GM11168 (cell line): ENCODE results near the gene NBPF12.
"Not testable (repeated sequence)": the region's sequence is repeated elsewhere in the genome, so short reads cannot be mapped to it uniquely, and the experiment has no call there.

Experiments used
- in situ Hi-C: fragments of 300-500 bp; cut with MboI; formaldehyde crosslinking; loops from one replicate; pipeline ENCODE4 v1.12.0; 2022; ENCODE audit warnings: low sequenced_read_pairs; ENCODE audit not compliant: unreplicated experiment

Gene NBPF12

DNA sequence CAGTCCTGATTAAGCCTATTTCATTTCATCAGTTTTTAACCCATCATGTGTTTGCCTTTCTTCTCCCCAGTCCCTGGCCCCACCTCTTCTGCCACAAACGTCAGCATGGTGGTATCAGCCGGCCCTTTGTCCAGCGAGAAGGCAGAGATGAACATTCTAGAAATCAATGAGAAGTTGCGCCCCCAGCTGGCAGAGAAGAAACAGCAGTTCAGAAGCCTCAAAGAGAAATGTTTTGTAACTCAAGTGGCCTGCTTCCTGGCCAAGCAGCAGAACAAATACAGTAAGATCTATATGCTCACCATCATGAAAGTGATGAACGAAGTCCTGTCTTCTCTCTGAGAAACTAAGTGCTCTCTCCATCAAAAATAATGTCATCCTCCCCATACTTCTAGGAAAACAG, 34.6 kb downstream of the NBPF12 start:
- in situ Hi-C loops: loop anchor here (25.0 kb wide), 1 partner anchor 1140 kb away; no protein-coding TSS in a partner anchor

DNA sequence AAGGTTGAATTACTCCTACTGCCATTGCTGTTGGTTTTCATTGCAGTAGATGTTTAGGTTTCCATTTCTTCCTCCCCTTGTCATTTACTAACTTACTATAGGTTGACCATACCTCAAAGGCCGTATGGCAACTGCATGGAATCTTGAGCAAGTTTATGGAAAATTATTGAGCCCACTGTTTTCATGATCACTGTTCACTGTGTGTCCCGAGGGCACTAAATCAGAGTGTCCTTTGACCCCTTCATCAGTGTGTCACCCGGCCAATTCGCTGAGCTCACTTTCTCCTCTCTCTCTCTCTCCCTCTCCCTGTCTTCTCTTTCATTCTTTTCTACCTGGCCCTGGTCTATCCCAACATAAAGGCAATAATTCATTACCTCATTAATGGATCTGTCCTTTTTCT, 47.7 kb downstream of the NBPF12 start:
- in situ Hi-C loops: not testable (repeated sequence)

DNA sequence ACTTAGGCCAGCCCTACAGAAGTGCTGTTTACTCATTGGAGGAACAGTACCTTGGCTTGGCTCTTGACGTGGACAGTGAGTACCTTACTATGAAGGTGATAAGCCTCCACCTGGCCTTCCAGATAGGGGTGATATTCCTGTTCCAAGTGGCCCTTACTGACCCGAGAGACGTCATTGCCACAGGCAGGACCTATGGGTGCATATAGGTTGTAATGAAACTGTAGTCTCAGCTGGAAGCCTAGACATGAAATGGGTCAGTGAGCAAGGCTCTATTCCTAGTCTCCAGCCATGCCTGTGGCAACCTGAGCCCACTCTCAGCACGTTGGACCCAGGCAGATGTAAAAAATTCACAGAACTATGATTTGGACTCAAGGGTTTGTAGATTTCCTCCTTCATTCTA, 48.3 kb downstream of the NBPF12 start:
- in situ Hi-C loops: not testable (repeated sequence)

DNA sequence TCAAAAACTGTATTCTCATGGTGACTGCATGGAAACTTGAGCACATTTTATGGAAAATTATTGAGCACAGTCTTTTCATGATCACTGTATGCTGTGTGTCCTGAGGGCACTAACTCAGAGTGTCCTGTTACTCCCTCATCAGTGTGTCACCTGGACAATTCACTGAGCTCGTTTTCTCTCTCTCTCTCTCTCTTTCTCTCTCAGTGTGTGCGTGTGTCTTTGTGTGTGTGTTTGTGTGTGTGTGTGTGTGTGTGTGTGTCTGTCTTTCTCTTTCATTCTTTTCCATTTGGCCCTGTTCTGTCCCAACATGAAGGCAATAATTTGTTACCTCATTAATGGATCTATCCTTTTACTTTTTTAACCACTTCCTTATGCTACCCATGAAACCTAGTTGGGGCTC, 49.4 kb downstream of the NBPF12 start:
- in situ Hi-C loops: not testable (repeated sequence)

DNA sequence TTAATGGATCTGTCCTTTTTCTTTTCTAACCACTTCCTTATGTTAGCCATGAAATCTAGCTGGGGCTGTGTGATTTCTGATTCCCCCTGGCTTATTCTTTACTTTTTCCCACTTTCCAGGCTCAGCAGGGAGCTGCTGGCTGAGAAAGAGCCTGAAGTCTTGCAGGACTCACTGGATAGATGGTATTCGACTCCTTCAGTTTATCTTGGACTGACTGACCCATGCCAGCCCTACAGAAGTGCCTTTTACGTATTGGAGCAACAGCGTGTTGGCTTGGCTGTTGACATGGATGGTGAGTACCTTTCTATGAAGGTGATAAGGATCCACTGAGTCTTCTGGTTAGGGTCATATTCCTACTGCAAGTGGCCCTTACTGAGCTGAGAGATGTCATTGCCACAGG, 51.3 kb downstream of the NBPF12 start:
- in situ Hi-C loops: not testable (repeated sequence)

DNA sequence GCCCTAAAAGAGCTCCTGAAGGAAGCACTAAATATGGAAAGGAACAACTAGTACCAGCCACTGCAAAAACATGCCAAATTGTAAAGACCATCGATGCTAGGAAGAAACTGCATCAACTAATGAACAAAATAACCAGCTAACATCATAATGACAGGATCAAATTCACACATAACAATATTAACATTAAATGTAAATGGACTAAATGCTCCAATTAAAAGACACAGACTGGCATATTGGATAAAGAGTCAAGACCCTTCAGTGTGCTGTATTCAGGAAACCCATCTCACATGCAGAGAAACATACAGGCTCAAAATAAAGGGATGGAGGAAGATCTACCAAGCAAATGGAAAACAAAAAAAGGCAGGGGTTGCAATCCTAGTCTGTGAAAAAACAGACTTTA, 70.4 kb downstream of the NBPF12 start:
- in situ Hi-C loops: loop anchor here (10.0 kb wide), 1 partner anchor 954 kb away; no protein-coding TSS in a partner anchor

DNA sequence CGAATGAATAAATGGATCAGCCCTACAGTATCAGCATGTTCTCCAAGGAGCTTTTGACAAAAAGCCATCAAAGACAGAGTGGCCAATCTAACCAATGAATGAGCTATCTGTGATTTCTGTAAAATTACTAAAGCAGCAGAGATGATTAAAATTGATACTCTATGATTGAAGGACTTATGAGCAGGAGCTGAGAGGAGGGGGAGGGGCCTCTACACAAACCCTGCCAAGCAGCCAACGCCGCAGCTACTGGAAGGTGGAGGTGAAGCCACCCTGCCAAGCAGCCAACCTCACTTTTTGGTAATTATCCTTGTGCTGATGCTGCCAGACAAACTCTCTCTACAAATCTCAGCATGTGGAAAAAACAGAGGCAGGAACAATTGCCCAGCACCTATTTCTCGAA, 88.9 kb downstream of the NBPF12 start:
- in situ Hi-C loops: not testable (repeated sequence)

DNA sequence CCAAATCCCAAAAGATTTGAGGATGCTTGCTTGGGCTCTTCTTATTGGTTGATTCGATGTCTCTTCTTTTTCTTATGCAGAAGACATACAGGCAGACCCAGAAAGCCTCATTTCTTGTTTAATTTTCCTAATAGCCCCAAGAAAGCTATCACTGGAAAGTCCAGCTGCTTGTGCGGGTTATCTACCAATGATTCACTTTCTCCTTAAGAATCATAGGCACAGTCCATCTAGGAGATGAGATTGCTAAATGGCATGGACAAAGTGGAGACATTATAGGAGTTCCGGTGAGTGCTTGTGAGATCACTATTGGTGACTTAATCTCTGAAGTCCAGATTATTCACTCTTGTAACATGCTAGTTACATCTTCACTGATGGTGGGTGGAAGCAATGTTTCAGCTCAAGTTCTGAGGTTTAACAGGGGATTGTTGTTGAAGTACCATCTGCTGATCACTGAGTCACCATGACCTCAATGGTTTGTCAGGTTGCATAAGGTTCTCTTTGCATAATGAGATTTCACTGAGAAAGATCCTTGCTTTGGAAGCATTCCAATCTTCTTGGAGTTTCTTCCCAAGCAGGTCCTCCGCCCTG, 92.0 kb downstream of the NBPF12 start:
- in situ Hi-C loops: not testable (repeated sequence)

DNA sequence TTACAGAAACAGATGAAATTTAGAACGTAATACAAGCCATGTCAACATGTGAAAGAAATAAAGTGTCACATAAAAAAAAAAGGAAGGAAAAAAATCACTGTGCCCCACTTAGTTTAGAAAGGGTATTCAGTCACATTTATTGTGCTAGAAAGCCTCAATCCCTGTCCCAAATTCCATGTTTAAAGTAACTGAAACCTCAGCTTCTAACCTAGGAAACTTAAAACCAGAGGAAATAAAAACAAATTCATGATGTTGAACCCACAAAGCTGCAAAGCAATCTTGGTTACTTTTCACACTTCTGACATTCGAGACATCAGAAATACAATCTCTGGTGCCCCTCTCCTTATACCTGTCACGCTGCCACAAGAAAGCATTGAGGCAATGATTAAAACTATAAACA, 101.8 kb downstream of the NBPF12 start:
- in situ Hi-C loops: loop anchor here (5.0 kb wide), 1 partner anchor 1947 kb away; no protein-coding TSS in a partner anchor

DNA sequence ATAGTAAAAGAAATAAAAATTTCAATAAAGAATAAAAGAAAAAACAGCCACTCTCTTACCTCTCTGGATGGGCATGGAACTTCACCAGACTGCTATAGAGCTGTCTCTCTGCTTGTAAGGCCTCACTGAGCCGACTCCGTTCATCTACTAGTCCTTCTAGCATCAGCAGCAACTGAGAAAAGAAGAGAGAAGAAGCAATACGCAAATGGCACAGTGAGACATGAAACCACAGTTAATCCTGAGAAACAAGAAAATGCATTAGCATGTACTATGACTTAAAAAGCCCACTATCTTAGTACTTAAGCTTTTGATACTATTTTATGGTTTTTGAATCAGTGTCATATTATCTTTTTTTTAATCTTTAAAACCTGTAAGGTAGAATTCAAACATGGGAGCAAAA, 104.8 kb downstream of the NBPF12 start:
- in situ Hi-C loops: not testable (repeated sequence)

DNA sequence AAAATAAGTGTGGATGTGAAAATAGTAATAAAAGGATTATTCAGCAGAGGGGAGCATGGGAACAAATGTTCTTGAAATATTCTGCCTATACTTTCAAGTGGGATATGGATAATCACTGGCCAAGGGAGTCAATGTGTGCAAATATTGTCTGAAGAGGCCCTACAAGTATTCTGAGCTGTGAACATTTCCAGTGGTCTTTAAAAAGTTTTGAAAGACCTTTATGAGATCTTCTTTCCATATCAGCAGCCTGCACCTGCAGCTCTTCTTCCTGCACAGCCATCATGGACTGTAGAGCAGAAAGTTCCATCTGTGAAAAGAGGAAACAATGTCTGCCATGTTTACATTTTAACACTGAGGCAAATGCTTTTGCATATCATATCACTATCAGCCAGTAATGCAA, 106.4 kb downstream of the NBPF12 start:
- in situ Hi-C loops: not testable (repeated sequence)
